Kidney (tissue), 14 donors: Measurements from ENCODE around the gene FRMD4A. TPM values are rescaled to one million over a fixed set of nuclear protein-coding genes. Genes with fewer than 3 reads are reported as not detected.

Experiments
- DNase-seq, 5 donors: peaks; one replicate each; pipeline ENCODE4 v3.0.0-alpha.2; 2013 to 2020
- FAIRE-seq: peaks from 2 replicates; lab custom pipeline; 2012; peaks lifted over from hg19 to GRCh38; lab: Jason Lieb, UNC
- H3K27ac ChIP-seq, 2 donors: one replicate each; pipeline ENCODE4 v1.7.0; 2013; ENCODE audit warnings: low read depth in 2 of 2, low read length in 2 of 2, inconsistent platforms in 1 of 2
- H3K27me3 ChIP-seq: one replicate; pipeline ENCODE4 v1.7.1; 2013; ENCODE audit warnings: low read length, inconsistent platforms; ENCODE audit not compliant: control insufficient read depth, insufficient read depth
- H3K36me3 ChIP-seq, 3 donors: one replicate each; pipeline versions ENCODE4 v1.7.0 to v1.7.1; 2013; ENCODE audit warnings: low read length in 3 of 3, control low read depth in 1 of 3, inconsistent platforms in 1 of 3; ENCODE audit not compliant: insufficient read depth in 3 of 3, control insufficient read depth in 2 of 3
- H3K4me1 ChIP-seq, 3 donors: one replicate each; pipeline versions ENCODE4 v1.7.0 to v1.7.1; 2013; ENCODE audit warnings: low read length in 3 of 3, inconsistent platforms in 1 of 3, low read depth in 1 of 3; ENCODE audit not compliant: control insufficient read depth in 2 of 3, insufficient read depth in 2 of 3
- H3K4me3 ChIP-seq, 3 donors: one replicate each; pipeline versions ENCODE4 v1.7.0 to v1.8.1; 2013; ENCODE audit warnings: low read length in 3 of 3, control low read depth in 1 of 3, inconsistent platforms in 1 of 3
- H3K9ac ChIP-seq, 3 donors: one replicate each; pipeline versions ENCODE4 v1.7.0 to v1.7.1; 2013; ENCODE audit warnings: low read length in 3 of 3, control low read depth in 1 of 3, inconsistent platforms in 1 of 3
- H3K9me3 ChIP-seq, 3 donors: one replicate each; pipeline versions ENCODE4 v1.7.0 to v1.7.1; 2013; ENCODE audit warnings: low read length in 3 of 3, control low read depth in 1 of 3, inconsistent platforms in 1 of 3; ENCODE audit not compliant: control insufficient read depth in 2 of 3, insufficient read depth in 1 of 3
- intact Hi-C: fragments of 100-400 bp; cut with DNase I; formaldehyde crosslinking; loops from one replicate; pipeline ENCODE4 v1.11.1; 2022
- polyA plus RNA-seq: library from polyadenylated mRNA; stranded (reverse); fragments of 350-450 nt; fragmentation: Illumina TruSeq; extraction: RNeasy Lipid Tissue Mini Kit (QIAGEN cat#74804); gene quantifications from one replicate; pipeline ENCODE4 v1.2.3, GENCODE V29; 2014; ENCODE audit warnings: low read depth, low replicate concordance; ENCODE audit not compliant: insufficient read depth
- total RNA-seq: library from RNA; stranded (reverse); fragmentation: NEBNext Ultra II Directional; extraction: Animal tissue kit (Norgen Biotek cat#: 25700); gene quantifications from one replicate; pipeline ENCODE4 v1.2.1, GENCODE V29; 2021
- TF ChIP-seq, protein P1 (sequence below): IDR thresholded peaks from 3 replicates; pipeline ENCODE4 v1.5.1; 2012; ENCODE audit warnings: mild to moderate bottlenecking, moderate library complexity, borderline replicate concordance; ENCODE audit not compliant: insufficient read depth; ENCODE audit errors: extremely low read depth
- donor health status: control.
- donor health status: control.
- donor health status: control.
- donor health status: control.
- donor health status: control.
- donor health status: DM: yes; HTN: yes; CAD: no.
- donor health status: Normal renal cell carcinoma (clear cell type).

FRMD4A gene
- total and polyA plus RNA-seq, 2 donors from 2014 or later, result 16.0 to 68.2 TPM

DNA sequence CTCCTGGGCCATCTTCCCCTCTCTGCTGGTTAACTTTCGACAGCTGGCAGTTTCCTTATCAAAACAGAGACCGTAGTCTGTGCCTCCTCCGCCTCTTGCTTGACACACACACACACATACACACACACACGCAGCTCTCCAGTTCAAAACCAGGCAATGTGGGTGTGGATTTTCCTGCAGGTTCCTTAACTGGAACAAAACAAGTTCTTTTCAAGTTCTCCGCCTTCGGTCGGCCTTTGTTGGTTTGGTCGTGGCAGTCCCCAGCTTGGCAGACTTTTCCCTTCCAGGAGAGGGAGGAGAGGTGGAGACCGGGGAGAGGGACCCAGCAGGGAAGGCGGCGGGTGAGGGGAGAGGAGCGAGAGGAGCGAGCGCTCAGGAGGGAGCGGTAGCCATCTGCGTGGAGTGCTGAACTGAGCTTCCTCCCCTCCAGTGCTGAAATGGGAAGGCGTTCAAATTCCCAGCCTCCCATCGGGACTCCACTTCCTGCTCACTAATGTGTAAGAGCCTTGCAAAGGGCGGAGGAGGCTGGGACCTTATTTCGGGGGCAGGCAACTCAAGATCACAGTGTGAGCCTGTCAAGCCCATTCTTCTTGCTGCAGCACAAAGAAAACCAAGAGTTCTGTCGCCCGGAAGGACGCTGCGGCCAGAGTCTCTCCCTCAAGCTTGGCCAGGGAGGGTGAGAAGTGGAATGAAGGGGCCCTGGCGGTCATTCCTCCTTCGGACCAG lies 623.4 kb downstream of the FRMD4A start:
- H3K27ac ChIP-seq, result peak overlapping the region; percentile 58 to 83
- no peaks in the 10 kb centered on the region for H3K9me3 ChIP-seq
- DNase-seq (peak; percentile 86 to 96 (median 91)), FAIRE-seq (no peak)
- H3K4me1 ChIP-seq, result peaks cover 0 to 19% (median 4%) of the 10 kb centered on the region in 3 donors
- intact Hi-C loops, result no loop called here
- H3K36me3 ChIP-seq, result no peaks in the 10 kb centered on the region
- TF ChIP-seq, protein P1, sequence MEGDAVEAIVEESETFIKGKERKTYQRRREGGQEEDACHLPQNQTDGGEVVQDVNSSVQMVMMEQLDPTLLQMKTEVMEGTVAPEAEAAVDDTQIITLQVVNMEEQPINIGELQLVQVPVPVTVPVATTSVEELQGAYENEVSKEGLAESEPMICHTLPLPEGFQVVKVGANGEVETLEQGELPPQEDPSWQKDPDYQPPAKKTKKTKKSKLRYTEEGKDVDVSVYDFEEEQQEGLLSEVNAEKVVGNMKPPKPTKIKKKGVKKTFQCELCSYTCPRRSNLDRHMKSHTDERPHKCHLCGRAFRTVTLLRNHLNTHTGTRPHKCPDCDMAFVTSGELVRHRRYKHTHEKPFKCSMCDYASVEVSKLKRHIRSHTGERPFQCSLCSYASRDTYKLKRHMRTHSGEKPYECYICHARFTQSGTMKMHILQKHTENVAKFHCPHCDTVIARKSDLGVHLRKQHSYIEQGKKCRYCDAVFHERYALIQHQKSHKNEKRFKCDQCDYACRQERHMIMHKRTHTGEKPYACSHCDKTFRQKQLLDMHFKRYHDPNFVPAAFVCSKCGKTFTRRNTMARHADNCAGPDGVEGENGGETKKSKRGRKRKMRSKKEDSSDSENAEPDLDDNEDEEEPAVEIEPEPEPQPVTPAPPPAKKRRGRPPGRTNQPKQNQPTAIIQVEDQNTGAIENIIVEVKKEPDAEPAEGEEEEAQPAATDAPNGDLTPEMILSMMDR, result no peak
- H3K27me3 ChIP-seq, result no peaks in the 10 kb centered on the region
- peak overlapping the region; percentile 65 to 73 (median 68) for H3K9ac ChIP-seq
- peak overlapping the region; percentile 70 to 75 (median 73) for H3K4me3 ChIP-seq

DNA sequence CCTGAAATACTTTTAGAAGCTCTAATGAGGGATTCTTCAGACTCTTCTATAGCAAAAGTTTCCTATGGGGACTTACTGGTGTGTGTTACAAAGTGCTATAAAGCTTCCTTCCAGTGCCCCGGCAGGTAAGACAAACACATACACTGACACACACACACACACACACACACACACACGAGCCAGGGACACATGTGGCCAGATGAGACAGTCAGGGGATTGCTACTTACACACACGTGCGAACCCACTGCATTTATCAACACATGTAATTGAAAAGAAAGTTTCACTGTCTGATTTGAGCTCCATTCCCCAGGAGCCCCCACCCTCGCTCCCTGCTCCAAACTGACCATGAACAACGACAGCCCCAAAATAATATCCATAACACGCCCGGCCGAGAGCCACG lies 624.1 kb downstream of the FRMD4A start:
- FAIRE-seq, result no peak
- intact Hi-C loops, result no loop called here
- peak in 2 of 5 donors; percentile 47 to 61 for DNase-seq

DNA sequence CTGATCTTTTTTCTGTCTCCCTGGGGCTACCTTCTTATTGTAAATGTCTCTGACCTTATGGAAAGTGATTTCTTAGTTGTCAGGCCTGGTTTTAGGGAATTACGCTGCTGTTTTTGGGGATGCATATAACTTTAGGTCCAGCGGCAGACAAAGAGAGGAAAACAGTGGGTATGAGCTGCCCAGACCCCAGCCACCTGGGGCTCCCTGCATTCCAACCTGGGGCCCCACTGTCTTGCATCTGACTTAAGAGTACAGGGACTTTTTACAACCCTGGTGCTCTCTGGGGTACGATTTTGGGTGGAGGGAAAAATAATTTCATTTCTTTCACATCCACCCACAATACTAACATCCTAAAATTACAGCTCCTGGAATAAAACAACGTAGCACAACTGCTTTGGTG lies 624.5 kb downstream of the FRMD4A start:
- peak overlapping the region; percentile 70 to 75 (median 73) for H3K4me3 ChIP-seq
- peaks cover 4 to 18% (median 7%) of the 10 kb centered on the region in 3 donors for H3K4me1 ChIP-seq
- H3K9ac ChIP-seq, result peak overlapping the region in 2 of 3 donors; percentile 65 to 73
- FAIRE-seq (no peak), DNase-seq (no peak)
- H3K27ac ChIP-seq, result peak overlapping the region; percentile 18 to 26
- no peaks in the 10 kb centered on the region for H3K9me3 ChIP-seq
- H3K36me3 ChIP-seq, result peaks cover 0 to 2% (median 0%) of the 10 kb centered on the region in 3 donors
- intact Hi-C loops, result no loop called here
- H3K27me3 ChIP-seq, result no peaks in the 10 kb centered on the region
- TF ChIP-seq, protein P1, result no peak

More for the DNA sequence above, 624.1 kb downstream of the FRMD4A start:
- H3K27ac ChIP-seq, result peak overlapping the region; percentile 58 to 83
- H3K36me3 ChIP-seq, result no peaks in the 10 kb centered on the region
- peak overlapping the region; percentile 70 to 75 (median 73) for H3K4me3 ChIP-seq
- H3K27me3 ChIP-seq, result no peaks in the 10 kb centered on the region
- TF ChIP-seq, protein P1, result no peak
- H3K4me1 ChIP-seq, result peaks cover 3 to 15% (median 4%) of the 10 kb centered on the region in 3 donors
- no peaks in the 10 kb centered on the region for H3K9me3 ChIP-seq
- peak overlapping the region; percentile 65 to 73 (median 68) for H3K9ac ChIP-seq
